ENCODE results near the gene TMOD2. TPM values are rescaled to one million over a fixed set of nuclear protein-coding genes. Genes with fewer than 3 reads are reported as not detected.

The TMOD2 gene
- total RNA-seq, 4 donors from 2014 or later, result 41.6 to 113 (median 54.7) TPM

- no peak for DNase-seq (ENCODE audit: low spot score in 2 of 2)
- Histone ChIP-seq H3K9me3 (no peaks in the 10 kb centered on the region), H3K36me3 (no peaks in the 10 kb centered on the region), H3K4me1 (peaks cover 2 to 64% (median 23%) of the 10 kb centered on the region in 4 donors), H3K27ac (peak overlapping the region in 3 of 4 donors; percentile 77 to 93 (median 89)), H3K27me3 (no peaks in the 10 kb centered on the region), H3K4me3 (peak overlapping the region in 2 of 4 donors; percentile 77 to 92)
- 44 to 47% methylated on average over 3 of the region's 3 CpGs for WGBS, 2 donors
- TF ChIP-seq CTCF (IDR thresholded peaks at IDR 0.05) (no peak), POLR2A (IDR thresholded peaks at IDR 0.05) (no peak), EP300 (IDR thresholded peaks at IDR 0.05) (no peak)
Observed at GRCh38 chr15:51736069-51736468, 15.3 kb upstream of the TMOD2 start.

- H3K27me3 ChIP-seq, result no peaks in the 10 kb centered on the region
- no peaks in the 10 kb centered on the region for H3K9me3 ChIP-seq
- peak overlapping the region; percentile 61 to 92 (median 70) for H3K4me3 ChIP-seq
- 3 to 6% methylated on average over 24 to 34 of the region's 69 CpGs for WGBS, 2 donors
- peak overlapping the region; percentile 65 to 93 (median 83) for H3K27ac ChIP-seq
- H3K4me1 ChIP-seq, result peaks cover under 1 to 55% (median 16%) of the 10 kb centered on the region in 4 donors
- H3K36me3 ChIP-seq, result no peaks in the 10 kb centered on the region
- peak in 1 of 2 donors; percentile 20 for DNase-seq (ENCODE audit: low spot score in 2 of 2)
- TF ChIP-seq CTCF (IDR thresholded peaks at IDR 0.05), result no peak
- no peak for TF ChIP-seq EP300 (IDR thresholded peaks at IDR 0.05)
- no peak for TF ChIP-seq POLR2A (IDR thresholded peaks at IDR 0.05)
Observed at GRCh38 chr15:51736751-51737521, 14.5 kb upstream of the TMOD2 start.

GRCh38 chr15:51737522-51738305, 13.7 kb upstream of the TMOD2 start, which contains the start of gene LYSMD2:
TSS of gene LYSMD2 (minus strand) at chr15:51737655. CDS start at chr15:51737622, 33 bp downstream.
- Histone ChIP-seq H3K27ac (peak within 1 kb of the TSS; percentile 65 to 93 (median 83)), H3K27me3 (no peaks in the 10 kb centered on the region), H3K4me3 (peak within 1 kb of the TSS; percentile 61 to 92 (median 70)), H3K9me3 (no peaks in the 10 kb centered on the region), H3K36me3 (no peaks in the 10 kb centered on the region), H3K4me1 (peaks cover 0 to 47% (median 9%) of the 10 kb centered on the region in 4 donors)
- 0 to 1% methylated on average over 12 to 30 of the region's 67 CpGs for WGBS, 2 donors
- DNase-seq (ENCODE audit: low spot score in 2 of 2), result peak; percentile 58 to 64
- TF ChIP-seq POLR2A (IDR thresholded peaks at IDR 0.05) (no peak), CTCF (IDR thresholded peaks at IDR 0.05) (no peak), EP300 (IDR thresholded peaks at IDR 0.05) (peak in 1 of 2 donors; percentile 14)

- WGBS, 2 donors, result 42 to 45% methylated on average over 2 of the region's 2 CpGs
- no peak for DNase-seq (ENCODE audit: low spot score in 2 of 2)
- no peak overlapping the region for H3K4me3 ChIP-seq
Observed at GRCh38 chr15:51738553-51738952, 12.8 kb upstream of the TMOD2 start.

More at GRCh38 chr15:51738553-51738952, 12.8 kb upstream of the TMOD2 start:
- H3K4me1 ChIP-seq, result peaks cover 0 to 46% (median 7%) of the 10 kb centered on the region in 4 donors
- H3K27me3 ChIP-seq, result no peaks in the 10 kb centered on the region
- no peak for TF ChIP-seq CTCF (IDR thresholded peaks at IDR 0.05)
- TF ChIP-seq POLR2A (IDR thresholded peaks at IDR 0.05), result no peak
- no peak for TF ChIP-seq EP300 (IDR thresholded peaks at IDR 0.05)
- H3K27ac ChIP-seq, result peak overlapping the region in 3 of 4 donors; percentile 22 to 93 (median 89)
- H3K36me3 ChIP-seq, result no peaks in the 10 kb centered on the region
- no peaks in the 10 kb centered on the region for H3K9me3 ChIP-seq
